Anterior cingulate cortex (tissue), 58 donors: ENCODE measurements around the gene PAX8.
"Not testable (repeated sequence)": the region's sequence is repeated elsewhere in the genome, so short reads cannot be mapped to it uniquely, and the experiment has no call there.

Experiments used
- DNase-seq, 58 donors: peaks; one replicate each; lab custom pipeline; 2025; lab: John Stamatoyannopoulos, UW

Gene PAX8

GRCh38 chr2:113278742-113279139 is at the start of gene PAX8:
PAX8 (minus strand) TSS chr2:113278921; CDS start chr2:113278394, 527 bp downstream.
- no peak for DNase-seq

DNA sequence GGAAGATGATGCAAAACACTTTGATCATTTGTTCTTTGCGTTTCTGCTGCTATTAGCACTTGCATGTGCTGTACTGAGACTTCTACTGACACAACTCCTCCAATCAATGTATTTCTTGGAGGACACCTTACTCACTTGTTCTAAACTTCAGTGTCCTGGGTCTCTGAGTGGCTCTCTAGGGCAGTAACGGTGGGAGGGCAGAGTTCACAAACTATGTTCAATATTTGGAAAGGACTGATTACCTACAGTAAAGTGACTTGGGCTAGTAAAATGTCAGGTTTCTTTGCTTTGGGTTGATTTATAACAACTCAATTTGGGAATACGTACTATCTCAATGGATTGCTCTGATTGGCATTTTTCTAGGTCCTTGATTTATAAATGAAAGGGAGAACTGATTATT is 49.3 kb upstream of the PAX8 start:
- DNase-seq = no peak

GRCh38 chr2:113325161-113325731 is 46.5 kb upstream of the PAX8 start:
- DNase-seq = not testable (repeated sequence)

DNA sequence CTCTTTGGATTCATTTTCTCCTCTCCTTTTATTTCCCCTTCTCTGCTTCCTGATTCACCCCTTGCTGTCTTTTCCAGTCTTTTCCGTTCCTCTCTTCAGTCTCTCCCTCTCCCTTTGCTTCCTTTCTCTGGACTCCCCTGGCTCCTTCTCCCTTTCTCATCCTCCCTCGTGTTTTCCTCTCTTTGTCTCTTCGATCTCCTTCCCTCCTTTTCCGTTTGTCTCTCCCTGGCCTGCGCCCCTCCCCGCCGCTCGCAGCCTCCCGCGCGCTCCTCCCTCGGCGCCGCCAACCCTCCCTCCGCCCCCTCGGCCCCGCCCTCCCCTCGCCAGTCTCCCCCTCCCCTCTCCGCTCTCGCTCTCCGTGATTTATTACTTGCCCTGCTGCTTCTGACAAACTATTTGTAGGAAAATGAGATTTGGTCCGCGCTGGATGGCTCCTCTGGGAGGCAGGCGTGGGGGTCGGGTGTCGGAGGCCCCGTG is 46.0 kb upstream of the PAX8 start:
- peak in 21 of 58 donors; percentile 3 to 44 (median 11) for DNase-seq

- peak in 13 of 58 donors; percentile 2 to 33 (median 11) for DNase-seq
Measured at GRCh38 chr2:113323129-113323528, 44.4 kb upstream of the PAX8 start.

- DNase-seq = not testable (repeated sequence)
Measured at GRCh38 chr2:113320106-113320505, 41.4 kb upstream of the PAX8 start.

GRCh38 chr2:113318941-113319340 is 40.2 kb upstream of the PAX8 start:
- DNase-seq = not testable (repeated sequence)

DNA sequence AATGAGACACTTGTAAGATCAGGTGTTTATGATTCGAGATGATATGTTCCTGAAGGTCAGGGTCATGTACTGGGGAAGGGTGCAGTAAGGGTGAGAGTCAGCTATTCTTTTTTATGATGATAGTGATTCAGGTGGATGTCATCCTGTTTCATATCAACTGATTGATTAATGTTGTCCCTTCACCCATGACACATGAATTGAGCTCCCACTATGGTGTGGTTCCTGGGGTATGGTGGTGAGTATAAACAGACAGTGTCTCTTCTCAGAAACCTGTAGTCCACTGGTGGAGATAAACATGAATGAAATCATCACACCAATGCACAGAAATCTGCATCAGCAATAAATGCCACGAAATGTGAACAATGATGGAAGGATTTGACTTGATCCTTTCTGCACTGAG is 37.4 kb upstream of the PAX8 start:
- no peak for DNase-seq

DNA sequence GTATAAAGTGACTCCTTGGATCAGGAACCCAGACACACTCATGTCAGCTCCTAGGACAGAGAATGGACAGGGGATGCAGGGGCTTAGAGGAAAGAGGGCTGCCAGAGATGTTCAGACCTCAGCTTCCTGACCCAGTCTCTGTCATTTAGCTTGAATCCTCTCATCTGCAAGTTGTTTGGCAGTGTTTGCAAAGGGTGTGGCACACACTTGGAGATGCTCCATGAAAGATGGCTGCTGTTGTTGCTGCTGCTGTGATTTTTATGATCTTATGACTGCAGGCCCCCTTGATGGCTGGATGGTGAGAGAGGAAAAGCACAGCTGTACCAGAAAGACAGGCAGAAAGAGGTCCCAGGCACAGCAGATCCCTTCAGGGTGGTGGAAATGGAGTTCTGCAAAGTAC is 35.9 kb upstream of the PAX8 start:
- DNase-seq = not testable (repeated sequence)

- not testable (repeated sequence) for DNase-seq
Measured at GRCh38 chr2:113314176-113314575, 35.5 kb upstream of the PAX8 start.

- not testable (repeated sequence) for DNase-seq
Measured at GRCh38 chr2:113311781-113312180, 33.1 kb upstream of the PAX8 start.

GRCh38 chr2:113311191-113311590 is 32.5 kb upstream of the PAX8 start:
- not testable (repeated sequence) for DNase-seq

DNA sequence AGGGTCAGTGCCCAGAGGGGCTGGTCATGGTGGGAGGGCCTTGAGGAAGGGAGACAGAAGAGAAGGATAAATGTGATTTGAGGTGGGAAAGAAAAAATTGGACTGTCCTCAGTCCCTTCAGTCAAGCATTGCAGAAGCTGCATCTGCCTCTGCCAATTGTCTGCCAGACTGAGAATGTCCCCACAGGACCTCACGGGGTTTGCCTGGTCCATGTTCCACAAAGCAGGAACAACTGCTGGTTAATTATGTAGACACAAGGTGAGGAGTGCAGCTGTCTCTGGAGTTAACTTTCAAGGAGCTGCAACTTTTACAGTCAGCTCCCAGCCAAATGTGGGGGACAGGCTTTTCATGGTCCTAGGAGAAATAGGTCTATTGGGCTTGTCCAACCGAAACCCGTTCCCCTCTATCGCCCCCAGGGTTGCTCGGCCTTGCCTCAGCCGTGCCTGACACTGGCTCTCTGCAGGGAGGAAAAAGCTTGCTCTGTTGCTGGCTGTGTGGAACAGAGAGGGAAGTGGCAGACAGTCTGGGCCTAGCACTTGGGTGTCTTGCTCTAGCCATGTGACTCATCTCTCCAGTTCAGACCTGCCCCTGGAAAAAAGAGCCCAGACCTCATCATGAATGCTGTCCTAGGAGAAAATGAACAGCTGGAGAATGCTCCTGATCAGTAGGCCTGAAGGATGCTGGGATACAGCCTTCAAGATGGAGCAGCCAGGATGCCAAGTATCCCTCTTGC is 31.1 kb upstream of the PAX8 start:
- DNase-seq = no peak

DNA sequence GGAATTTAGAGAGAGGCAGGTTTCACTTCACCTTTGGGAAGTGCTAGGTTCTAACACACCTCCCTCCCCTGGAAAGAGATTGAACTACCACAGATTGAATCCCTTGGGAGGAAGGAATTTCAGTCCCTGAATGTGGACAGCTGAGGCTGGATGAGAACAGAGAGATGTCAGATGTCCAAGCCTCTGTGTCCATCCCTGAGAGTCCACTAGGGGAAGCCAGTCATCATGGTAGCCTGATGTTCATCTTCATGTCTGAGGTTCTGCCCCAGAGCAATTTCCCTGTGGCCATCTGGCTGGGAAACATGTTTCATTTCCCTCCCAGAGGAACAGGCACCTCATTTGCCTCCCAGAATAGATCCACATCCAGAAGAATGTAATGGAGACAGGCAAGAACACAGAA is 30.1 kb upstream of the PAX8 start:
- DNase-seq = not testable (repeated sequence)

GRCh38 chr2:113306207-113306606 is 27.5 kb upstream of the PAX8 start:
- not testable (repeated sequence) for DNase-seq

GRCh38 chr2:113305749-113306148 is 27.0 kb upstream of the PAX8 start:
- DNase-seq = peak in 41 of 58 donors; percentile 9 to 83 (median 32)

DNA sequence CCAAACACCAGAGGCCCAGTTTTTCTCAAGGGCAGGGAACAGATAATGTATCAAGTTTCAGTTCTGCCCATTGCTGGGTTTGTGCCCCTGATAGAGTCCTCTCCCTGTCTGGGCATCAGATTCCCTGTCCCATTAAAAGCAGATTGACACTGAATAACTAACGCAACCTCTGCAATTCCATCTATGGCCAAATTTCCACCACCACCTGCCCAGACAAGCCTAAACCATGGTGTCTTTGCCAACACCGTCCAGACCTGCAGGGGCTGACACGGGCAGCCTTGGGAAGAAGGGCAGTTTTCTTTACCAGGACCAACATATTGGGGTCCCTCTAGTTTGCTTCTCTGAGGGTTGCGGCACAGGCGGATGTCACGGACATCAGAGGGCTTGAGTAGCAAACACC is 26.4 kb upstream of the PAX8 start:
- no peak for DNase-seq

GRCh38 chr2:113304702-113305101 is 26.0 kb upstream of the PAX8 start:
- DNase-seq = peak in 23 of 58 donors; percentile 7 to 52 (median 20)

DNA sequence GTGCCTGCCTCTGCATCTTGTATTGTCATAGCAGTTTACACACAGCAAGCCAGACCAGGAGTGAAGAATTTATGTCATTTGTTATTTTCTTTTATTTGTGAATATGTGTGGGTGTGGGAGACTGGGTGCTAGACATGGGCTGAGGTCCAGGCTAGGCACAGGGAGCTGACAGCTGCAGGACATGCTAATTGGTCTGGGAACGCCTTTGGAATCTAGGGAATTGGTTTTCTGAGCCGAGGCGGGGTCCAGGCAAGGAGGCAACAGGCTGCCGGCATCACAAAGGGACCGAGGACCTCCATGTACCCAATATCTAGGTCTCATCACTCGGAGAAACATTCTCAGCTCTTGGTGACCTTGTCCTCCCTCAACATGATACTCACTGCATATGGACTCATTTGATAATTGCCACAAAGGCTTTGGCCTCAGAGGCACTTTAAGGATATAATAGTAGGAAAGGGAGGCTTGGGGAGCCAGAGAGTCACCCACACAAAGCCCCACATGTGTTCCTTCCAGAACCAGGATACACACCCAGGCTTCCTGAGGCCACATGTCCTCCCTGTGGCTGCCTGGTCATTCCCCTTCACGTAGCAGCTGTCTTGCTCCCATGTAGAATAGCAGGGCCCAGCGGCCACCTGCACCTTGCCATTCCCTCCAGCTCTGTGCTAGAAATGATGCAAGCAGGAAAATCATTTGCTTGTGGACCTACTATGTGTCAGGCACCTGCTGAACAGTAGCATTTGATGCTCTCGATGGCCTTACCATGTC is 23.7 kb upstream of the PAX8 start:
- not testable (repeated sequence) for DNase-seq

GRCh38 chr2:113300281-113300680 is 21.6 kb upstream of the PAX8 start:
- no peak for DNase-seq

DNA sequence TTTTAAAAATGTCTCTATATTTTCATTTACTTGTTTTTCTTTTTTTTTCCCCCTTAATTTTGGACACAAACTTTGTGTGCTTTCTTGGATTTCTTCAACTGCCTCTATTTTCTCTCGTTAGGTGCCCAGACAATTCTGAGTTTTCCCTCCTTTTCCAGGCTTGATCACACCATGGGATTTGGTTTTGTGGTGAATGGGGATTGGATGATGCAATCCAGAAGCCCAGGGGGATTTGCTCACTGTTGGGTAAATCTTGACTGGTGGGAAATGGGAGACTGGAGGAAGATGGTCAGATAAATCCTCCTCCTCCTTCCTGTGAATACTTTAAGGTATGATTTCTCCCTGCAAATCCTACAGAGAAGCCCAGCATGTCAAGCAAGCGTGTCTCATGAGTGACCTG is 19.5 kb upstream of the PAX8 start:
- DNase-seq = no peak
